ENCODE data around the gene CDR2.

DNA sequence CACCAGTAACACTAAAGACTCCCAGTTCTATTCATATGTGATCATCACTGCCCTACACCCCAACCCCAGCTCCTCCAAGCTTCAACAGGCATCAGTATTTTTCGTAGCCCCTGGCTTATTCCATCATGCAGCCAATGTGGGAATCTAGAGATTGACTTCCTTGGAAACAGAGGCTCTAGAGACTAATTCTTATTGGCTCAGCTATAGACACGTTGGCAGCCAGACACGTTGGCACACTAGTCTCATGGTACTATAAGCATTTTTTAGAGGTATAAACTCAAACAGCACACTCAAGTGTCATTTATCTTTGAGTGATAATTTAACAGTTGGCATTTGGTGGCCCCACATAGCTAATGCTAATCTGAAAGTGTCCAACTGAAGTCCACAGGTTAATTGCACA lies 44.4 kb upstream of the CDR2 start:
- TF ChIP-seq, protein P1, sequence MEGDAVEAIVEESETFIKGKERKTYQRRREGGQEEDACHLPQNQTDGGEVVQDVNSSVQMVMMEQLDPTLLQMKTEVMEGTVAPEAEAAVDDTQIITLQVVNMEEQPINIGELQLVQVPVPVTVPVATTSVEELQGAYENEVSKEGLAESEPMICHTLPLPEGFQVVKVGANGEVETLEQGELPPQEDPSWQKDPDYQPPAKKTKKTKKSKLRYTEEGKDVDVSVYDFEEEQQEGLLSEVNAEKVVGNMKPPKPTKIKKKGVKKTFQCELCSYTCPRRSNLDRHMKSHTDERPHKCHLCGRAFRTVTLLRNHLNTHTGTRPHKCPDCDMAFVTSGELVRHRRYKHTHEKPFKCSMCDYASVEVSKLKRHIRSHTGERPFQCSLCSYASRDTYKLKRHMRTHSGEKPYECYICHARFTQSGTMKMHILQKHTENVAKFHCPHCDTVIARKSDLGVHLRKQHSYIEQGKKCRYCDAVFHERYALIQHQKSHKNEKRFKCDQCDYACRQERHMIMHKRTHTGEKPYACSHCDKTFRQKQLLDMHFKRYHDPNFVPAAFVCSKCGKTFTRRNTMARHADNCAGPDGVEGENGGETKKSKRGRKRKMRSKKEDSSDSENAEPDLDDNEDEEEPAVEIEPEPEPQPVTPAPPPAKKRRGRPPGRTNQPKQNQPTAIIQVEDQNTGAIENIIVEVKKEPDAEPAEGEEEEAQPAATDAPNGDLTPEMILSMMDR (conservative IDR thresholded peaks at IDR 0.05; ENCODE audit: low read depth, low read length): no peak
- TF ChIP-seq EZH2phosphoT487 (IDR thresholded peaks at IDR 0.05; ENCODE audit: borderline replicate concordance, low read length) (no peak), EZH2 (IDR thresholded peaks at IDR 0.05; ENCODE audit: low read length, unreplicated experiment) (no peak)
